ENCODE results near the gene SYNE1.

The SYNE1 gene

DNA sequence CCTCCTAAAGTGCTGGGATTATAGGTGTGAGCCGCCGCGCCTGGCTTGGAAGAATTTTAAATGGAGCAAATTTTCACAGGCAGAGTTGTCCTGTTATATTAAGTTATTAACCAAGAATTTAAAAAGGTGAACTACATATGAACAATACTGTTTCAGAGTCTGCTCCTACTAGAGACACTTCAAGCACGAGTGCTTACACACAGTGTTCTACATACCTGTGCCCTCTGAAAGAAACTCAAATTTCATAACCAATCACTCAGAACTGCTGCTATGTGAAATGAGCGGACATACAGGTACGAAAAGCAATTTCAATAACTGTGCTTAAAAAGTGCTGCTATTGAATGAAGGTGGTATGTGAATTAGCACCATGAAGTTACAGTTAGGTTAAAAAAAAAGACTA lies 262.0 kb downstream of the SYNE1 start:
- Histone ChIP-seq H3K27me3 (ENCODE audit: low read length) (no peaks in the 10 kb centered on the region), H3K36me3 (ENCODE audit: low read length) (no peaks in the 10 kb centered on the region), H3K9me3 (ENCODE audit: insufficient read depth, low read length) (no peaks in the 10 kb centered on the region), H2AFZ (ENCODE audit: low read depth, low read length, severe bottlenecking) (no peak overlapping the region), H3K79me2 (ENCODE audit: insufficient read depth, low read length) (no peaks in the 10 kb centered on the region), H3K4me2 (ENCODE audit: low read depth, low read length, poor library complexity, severe bottlenecking) (no peak overlapping the region), H3K9me2 (replicated peaks; ENCODE audit: insufficient read depth, low read length) (no peaks in the 10 kb centered on the region), H3K4me3 (ENCODE audit: insufficient read depth, low read length, poor library complexity, severe bottlenecking) (no peak overlapping the region), H4K20me1 (ENCODE audit: low read depth, low read length) (no peaks in the 10 kb centered on the region), H3K27ac (ENCODE audit: low read depth, low read length) (no peak overlapping the region), H3K9ac (ENCODE audit: low read length) (no peak overlapping the region), H3F3A (ENCODE audit: insufficient read depth) (no peaks in the 10 kb centered on the region)
- TF ChIP-seq CTCF (IDR thresholded peaks at IDR 0.05; ENCODE audit: insufficient read depth, low read length, poor library complexity, severe bottlenecking) (no peak), EZH2phosphoT487 (conservative IDR thresholded peaks at IDR 0.05; ENCODE audit: low read length) (no peak)

DNA sequence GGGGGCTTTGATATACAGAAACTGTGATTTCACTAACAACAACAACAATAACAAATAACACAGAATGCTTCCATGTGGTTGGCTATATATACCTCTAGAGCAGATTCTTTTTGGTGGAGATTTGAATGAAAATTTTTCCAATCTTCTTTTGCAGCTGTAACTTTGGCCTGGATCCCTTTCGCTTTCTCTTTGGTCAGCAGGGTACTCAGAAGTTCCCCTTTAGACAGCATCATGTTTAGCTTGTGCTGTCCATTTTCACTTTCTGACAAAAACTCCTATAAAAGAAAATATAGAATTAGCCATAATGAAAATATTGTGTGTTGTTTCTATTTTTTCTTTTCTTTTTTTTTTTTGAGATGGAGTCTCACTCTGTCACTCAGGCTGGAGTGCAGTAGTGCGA lies 264.2 kb downstream of the SYNE1 start:
- no peaks in the 10 kb centered on the region for H4K20me1 ChIP-seq (ENCODE audit: low read depth, low read length)
- H3K4me2 ChIP-seq (ENCODE audit: low read depth, low read length, poor library complexity, severe bottlenecking): no peak overlapping the region
- H3K9me3 ChIP-seq (ENCODE audit: insufficient read depth, low read length): no peaks in the 10 kb centered on the region
- TF ChIP-seq EZH2phosphoT487 (conservative IDR thresholded peaks at IDR 0.05; ENCODE audit: low read length): no peak
- TF ChIP-seq CTCF (IDR thresholded peaks at IDR 0.05; ENCODE audit: insufficient read depth, low read length, poor library complexity, severe bottlenecking): no peak
- no peak overlapping the region for H3K9ac ChIP-seq (ENCODE audit: low read length)
- no peak overlapping the region for H3K4me3 ChIP-seq (ENCODE audit: insufficient read depth, low read length, poor library complexity, severe bottlenecking)
- no peaks in the 10 kb centered on the region for H3K27me3 ChIP-seq (ENCODE audit: low read length)
- H2AFZ ChIP-seq (ENCODE audit: low read depth, low read length, severe bottlenecking): no peak overlapping the region
- no peaks in the 10 kb centered on the region for H3K36me3 ChIP-seq (ENCODE audit: low read length)
- no peaks in the 10 kb centered on the region for H3F3A ChIP-seq (ENCODE audit: insufficient read depth)
- H3K27ac ChIP-seq (ENCODE audit: low read depth, low read length): no peak overlapping the region
- H3K79me2 ChIP-seq (ENCODE audit: insufficient read depth, low read length): no peaks in the 10 kb centered on the region
- H3K9me2 ChIP-seq (replicated peaks; ENCODE audit: insufficient read depth, low read length): no peaks in the 10 kb centered on the region

DNA sequence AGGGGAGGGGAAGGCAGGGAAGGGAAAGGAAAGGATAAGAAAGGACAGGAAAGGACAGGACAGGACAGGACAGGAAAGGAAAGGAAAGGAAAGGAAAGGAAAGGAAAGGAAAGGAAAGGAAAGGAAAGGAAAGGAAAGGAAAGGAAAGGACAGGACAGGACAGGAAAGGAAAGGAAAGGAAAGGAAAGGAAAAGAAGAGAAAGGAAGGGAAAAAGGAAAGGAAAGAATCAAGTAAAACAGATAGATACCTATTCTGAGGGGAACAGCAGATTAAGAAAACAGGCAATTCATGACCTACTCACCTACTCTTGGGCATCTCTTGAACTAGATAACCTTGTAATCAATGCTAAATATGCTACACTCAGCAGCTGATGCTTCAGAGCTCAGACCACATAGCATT lies 265.4 kb downstream of the SYNE1 start:
- Histone ChIP-seq H3K9me3 (ENCODE audit: insufficient read depth, low read length) (no peaks in the 10 kb centered on the region), H3K9me2 (replicated peaks; ENCODE audit: insufficient read depth, low read length) (no peaks in the 10 kb centered on the region), H3K36me3 (ENCODE audit: low read length) (no peaks in the 10 kb centered on the region), H3K4me2 (ENCODE audit: low read depth, low read length, poor library complexity, severe bottlenecking) (no peak overlapping the region), H4K20me1 (ENCODE audit: low read depth, low read length) (no peaks in the 10 kb centered on the region), H3K27ac (ENCODE audit: low read depth, low read length) (no peak overlapping the region), H3K79me2 (ENCODE audit: insufficient read depth, low read length) (no peaks in the 10 kb centered on the region), H3K27me3 (ENCODE audit: low read length) (no peaks in the 10 kb centered on the region), H3K9ac (ENCODE audit: low read length) (no peak overlapping the region), H3F3A (ENCODE audit: insufficient read depth) (no peaks in the 10 kb centered on the region), H2AFZ (ENCODE audit: low read depth, low read length, severe bottlenecking) (no peak overlapping the region), H3K4me3 (ENCODE audit: insufficient read depth, low read length, poor library complexity, severe bottlenecking) (no peak overlapping the region)
- TF ChIP-seq CTCF (IDR thresholded peaks at IDR 0.05; ENCODE audit: insufficient read depth, low read length, poor library complexity, severe bottlenecking): no peak
- TF ChIP-seq EZH2phosphoT487 (conservative IDR thresholded peaks at IDR 0.05; ENCODE audit: low read length): no peak

All from SU-DHL-6 (cell line).